ENCODE results near the gene GIT1.

DNA sequence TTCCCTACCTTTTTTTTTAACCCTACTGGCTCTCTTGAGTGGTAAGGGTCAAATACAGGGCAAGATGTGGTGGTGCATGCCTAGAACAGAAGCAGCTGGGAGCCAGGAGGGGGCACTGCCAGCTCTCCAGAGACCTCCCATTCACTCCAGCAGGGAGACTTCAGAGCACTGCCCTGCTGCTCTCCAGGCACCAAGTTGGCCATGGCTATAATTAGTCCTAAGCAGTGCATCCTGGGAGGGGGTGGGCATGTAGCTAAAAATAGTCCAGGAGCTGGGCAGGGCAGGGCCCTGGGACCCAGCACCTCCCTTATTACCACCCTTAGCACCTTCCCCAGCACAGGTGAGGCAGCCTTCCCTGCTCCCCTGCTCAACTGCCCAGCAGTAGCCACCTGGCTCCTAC, 29.8 kb upstream of the GIT1 start:
- TF ChIP-seq NFRKB (IDR thresholded peaks at IDR 0.05) (no peak), ZNF384 (IDR thresholded peaks at IDR 0.05) (no peak), BHLHE40 (IDR thresholded peaks at IDR 0.05; ENCODE audit: borderline replicate concordance) (no peak), SUZ12 (IDR thresholded peaks at IDR 0.05) (no peak), ARNT (IDR thresholded peaks at IDR 0.05) (no peak), ELF4 (IDR thresholded peaks at IDR 0.05) (no peak), FOXK2 (IDR thresholded peaks at IDR 0.05) (no peak), L3MBTL2 (conservative IDR thresholded peaks at IDR 0.05) (no peak), FOXA1 (IDR thresholded peaks at IDR 0.05) (no peak), CTBP1 (IDR thresholded peaks at IDR 0.05; ENCODE audit: borderline replicate concordance) (no peak), SP1 (IDR thresholded peaks at IDR 0.05) (no peak), FOXM1 (IDR thresholded peaks at IDR 0.05; ENCODE audit: borderline replicate concordance) (no peak)

Measured in HEK293T (cell line).